Ovary (tissue), 9 donors: ENCODE results near the gene TMEM150B. TPM values are rescaled to one million over a fixed set of nuclear protein-coding genes. Genes with fewer than 3 reads are reported as not detected.

Experiments
- DNase-seq, 5 donors: peaks; one replicate each; pipeline ENCODE4 v3.0.0-alpha.2; 2019 to 2020
- H3K27ac ChIP-seq, 2 donors: fragments of 200-600 bp; one replicate each; pipeline versions ENCODE4 v1.5.1 to v1.8.0; 2019 to 2022
- H3K27me3 ChIP-seq: fragments of 200-600 bp; one replicate; pipeline ENCODE4 v1.8.0; 2022
- H3K36me3 ChIP-seq: fragments of 200-600 bp; sonication (generic); one replicate; pipeline ENCODE4 v1.5.1; 2019
- H3K4me1 ChIP-seq: one replicate; pipeline ENCODE4 v1.8.1; 2013; ENCODE audit warnings: mild to moderate bottlenecking, moderate library complexity; ENCODE audit not compliant: insufficient read depth
- H3K4me3 ChIP-seq: fragments of 200-600 bp; sonication (generic); one replicate; pipeline ENCODE4 v1.5.1; 2017
- H3K9me3 ChIP-seq, 2 donors: fragments of 200-600 bp in 1 of 2; sonication (generic) in 1 of 2; one replicate each; pipeline versions ENCODE4 v1.5.1 to v1.8.1; 2013 to 2019; ENCODE audit warnings: mild to moderate bottlenecking in 1 of 2, moderate library complexity in 1 of 2
- CTCF ChIP-seq, 3 donors: fragments of 450-650 bp in 2 of 3; fragments of 200-600 bp in 1 of 3; IDR thresholded peaks; one replicate each; pipeline versions ENCODE4 v1.5.1 to v1.8.0; 2016 to 2022; ENCODE audit warnings: antibody characterized with exemption in 3 of 3, mild to moderate bottlenecking in 1 of 3
- EP300 ChIP-seq: sonication (generic); formaldehyde crosslinking; IDR thresholded peaks from one replicate; pipeline ENCODE4 v1.6.1; 2017; ENCODE audit warnings: antibody characterized with exemption
- POLR2A ChIP-seq: fragments of 450-650 bp; IDR thresholded peaks from one replicate; pipeline ENCODE4 v1.6.1; 2017; ENCODE audit warnings: antibody characterized with exemption, mild to moderate bottlenecking, moderate library complexity
- WGBS, 3 donors: extraction: QIAGEN DNeasy Blood & Tissue Kit in 1 of 3; methylation state at CpG; one replicate each; pipeline versions ENCODE4 v1.1.5 to v1.1.7; 2013 to 2017; 5-methylcytosine and 5-hydroxymethylcytosine counted together
- intact Hi-C, 4 donors: fragments of 100-400 bp; cut with DNase I; formaldehyde crosslinking; loops; one replicate each; pipeline versions ENCODE4 v1.11.0 to v1.15.1; 2022 to 2023
- polyA plus RNA-seq, 2 donors: library from polyadenylated mRNA; stranded (reverse); fragments of 200-250 nt in 1 of 2; fragments of 350-450 nt in 1 of 2; fragmentation: Illumina TruSeq in 1 of 2; extraction: RNeasy Lipid Tissue Mini Kit (QIAGEN cat#74804) in 1 of 2; gene quantifications; one replicate each; pipeline ENCODE4 v1.2.3, GENCODE V29; 2013 to 2014
- total RNA-seq, 7 donors: library from RNA; depleted of rRNA in 2 of 7; stranded (reverse); fragments of >200 nt in 2 of 7; fragmentation: NEBNext Ultra II Directional in 3 of 7; extraction: Animal tissue kit (Norgen Biotek cat#: 25700) in 3 of 7; gene quantifications; one replicate each; pipeline versions ENCODE4 v1.1.0 to v1.2.4, GENCODE V29; 2016 to 2023
- donor health status: DM: no; HTN: no; CAD: no; lungs with moderate emphysema.
- donor health status: DM: no; HTN: no; CAD: no.
- donor health status: Bipolar disorder and iron deficiency.
- donor health status: DM: yes; HTN: yes; CAD: no.
- donor health status: DM: no; HTN: no; CAD: no.
- donor health status: DM: yes; HTN: yes; CAD: no.

TMEM150B gene
- total and polyA plus RNA-seq, 9 donors = 0.36 to 3.9 (median 0.76) TPM

DNA sequence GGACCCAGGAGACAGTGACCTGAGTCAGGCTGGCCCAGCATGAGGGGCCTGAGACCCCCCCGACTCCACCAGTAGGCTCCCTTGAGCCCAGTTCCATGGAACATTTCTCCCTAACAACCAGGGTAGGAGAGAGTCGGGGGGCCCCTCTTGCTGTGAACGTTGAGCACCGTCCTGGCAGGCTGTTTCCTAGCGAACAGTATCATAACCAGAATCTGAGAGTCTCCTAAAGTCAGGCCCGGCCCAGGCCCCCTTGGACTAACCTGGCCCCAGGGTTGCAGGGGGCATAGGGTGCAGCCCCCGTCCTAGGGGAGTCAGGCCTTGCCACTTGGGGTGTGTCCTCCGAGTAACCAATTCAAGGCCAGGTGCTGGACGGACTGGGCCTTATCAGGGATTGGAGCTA is 13.7 kb downstream of the TMEM150B start:
- H3K27me3 ChIP-seq = no peaks in the 10 kb centered on the region
- TF ChIP-seq POLR2A (no peak), EP300 (no peak), CTCF (IDR thresholded peaks at IDR 0.05) (no peak)
- intact Hi-C loops = no loop called here
- no peak overlapping the region for H3K27ac ChIP-seq
- no peaks in the 10 kb centered on the region for H3K36me3 ChIP-seq
- H3K4me3 ChIP-seq = no peak overlapping the region
- DNase-seq = no peak
- WGBS, 3 donors = 68 to 78% (median 72%) methylated on average over 9 of the region's 9 CpGs
- H3K9me3 ChIP-seq = no peaks in the 10 kb centered on the region
- H3K4me1 ChIP-seq = peaks cover 4% of the 10 kb centered on the region

DNA sequence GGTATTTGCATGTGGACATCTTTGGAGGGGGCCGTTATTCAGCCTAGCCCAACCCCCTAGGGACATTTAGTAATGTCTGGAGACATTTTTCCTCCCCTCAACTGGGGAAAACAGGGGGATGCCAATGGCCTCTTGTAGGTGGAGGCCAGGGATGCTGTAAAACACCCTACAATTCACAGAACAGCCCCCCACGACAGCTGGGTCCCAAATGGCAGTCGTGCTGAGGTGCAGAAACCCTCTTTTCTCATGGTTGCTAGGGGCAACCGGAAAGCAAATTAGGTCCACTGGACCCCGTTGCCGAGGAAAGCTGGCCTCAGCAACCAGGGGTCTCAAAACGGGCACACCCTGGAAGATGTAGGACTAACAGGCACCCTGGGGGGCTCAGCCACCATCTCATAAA is 14.6 kb downstream of the TMEM150B start:
- Histone ChIP-seq H3K9me3 (no peaks in the 10 kb centered on the region), H3K27me3 (no peaks in the 10 kb centered on the region), H3K36me3 (no peaks in the 10 kb centered on the region), H3K4me1 (peaks cover 4% of the 10 kb centered on the region), H3K4me3 (no peak overlapping the region), H3K27ac (no peak overlapping the region)
- TF ChIP-seq POLR2A = no peak
- TF ChIP-seq EP300 = no peak
- TF ChIP-seq CTCF (IDR thresholded peaks at IDR 0.05) = no peak
- 76 to 90% (median 79%) methylated on average over 7 of the region's 7 CpGs for WGBS, 3 donors
- intact Hi-C loops = no loop called here
- no peak for DNase-seq

GRCh38 chr19:55309448-55309847 is 15.7 kb downstream of the TMEM150B start:
- H3K4me3 ChIP-seq = no peak overlapping the region
- H3K27ac ChIP-seq = no peak overlapping the region
- intact Hi-C loops = loop anchor here in 2 of 4 donors (10.0 kb wide), 2 partner anchors 75 to 195 kb away; partner anchors contain the start of genes RPL28 (in 1 of the 2) and TMEM238 (in 1 of the 2)
- TF ChIP-seq CTCF (IDR thresholded peaks at IDR 0.05) (no peak), POLR2A (no peak), EP300 (no peak)
- H3K9me3 ChIP-seq = no peaks in the 10 kb centered on the region
- no peaks in the 10 kb centered on the region for H3K27me3 ChIP-seq
- DNase-seq = no peak
- no peaks in the 10 kb centered on the region for H3K36me3 ChIP-seq
- peaks cover 4% of the 10 kb centered on the region for H3K4me1 ChIP-seq
- WGBS, 3 donors = 90 to 93% (median 90%) methylated on average over 5 of the region's 5 CpGs

- no peak overlapping the region for H3K27ac ChIP-seq
- no peak overlapping the region for H3K4me3 ChIP-seq
- no peaks in the 10 kb centered on the region for H3K9me3 ChIP-seq
- no peaks in the 10 kb centered on the region for H3K27me3 ChIP-seq
- H3K4me1 ChIP-seq = peaks cover 4% of the 10 kb centered on the region
- DNase-seq = no peak
- intact Hi-C loops = loop anchor here in 2 of 4 donors (10.0 kb wide), 2 partner anchors 77 to 197 kb away; partner anchors contain the start of genes RPL28 (in 1 of the 2) and TMEM238 (in 1 of the 2)
- 90 to 93% (median 92%) methylated on average over 10 to 11 of the region's 11 CpGs for WGBS, 3 donors
- TF ChIP-seq POLR2A (no peak), CTCF (IDR thresholded peaks at IDR 0.05) (no peak), EP300 (no peak)
- H3K36me3 ChIP-seq = no peaks in the 10 kb centered on the region
Measured at GRCh38 chr19:55308281-55308680, 16.9 kb downstream of the TMEM150B start.
